SK-N-SH (cell line): ENCODE results near the gene NSRP1. TPM values are rescaled to one million over a fixed set of nuclear protein-coding genes. Genes with fewer than 3 reads are reported as not detected.

Source experiments
- CTCF ChIA-PET: fragments of 300-600, 350-600 bp; formaldehyde crosslinking; extraction: SDS; loops from one replicate; lab custom pipeline; 2021; lab: Yijun Ruan, JAX
- POLR2A ChIA-PET: fragments of 350-600 bp; sonication (Branson Sonifier 250); formaldehyde crosslinking; extraction: SDS; loops from one replicate; lab custom pipeline; 2020; ENCODE audit warnings: antibody characterized with exemption, inconsistent platforms; lab: Yijun Ruan, JAX
- DNase-seq: peaks from one replicate; pipeline ENCODE4 v3.0.0; 2012
- H2AFZ ChIP-seq: fragments of 200-600 bp; sonication (generic); 2 replicates; pipeline ENCODE4 v1.8.1; 2016; ENCODE audit warnings: antibody characterized with exemption, mild to moderate bottlenecking, low read depth
- H3F3A ChIP-seq: fragments of 200-600 bp; sonication (generic); replicated peaks from 2 replicates; pipeline ENCODE3; 2016; ENCODE audit warnings: antibody characterized with exemption, mild to moderate bottlenecking; ENCODE audit not compliant: insufficient read depth
- H3K27ac ChIP-seq, 2 experiments: fragments of 200-500 bp in 1 of 2; fragments of 200-600 bp in 1 of 2; sonication (Bioruptor generic) in 1 of 2; sonication (generic), shearing (Covaris generic) in 1 of 2; 2 replicates each; pipeline versions ENCODE4 v1.5.1 to v1.6.1; 2014 to 2016; ENCODE audit warnings: low read depth in 2 of 2, inconsistent platforms in 1 of 2, low read length in 1 of 2, mild to moderate bottlenecking in 1 of 2, mixed read lengths in 1 of 2
- H3K27me3 ChIP-seq: fragments of 200-600 bp; sonication (generic), shearing (Covaris generic); 2 replicates; pipeline ENCODE4 v1.6.1; 2016; ENCODE audit warnings: mixed run types; ENCODE audit not compliant: insufficient read depth
- H3K36me3 ChIP-seq, 2 experiments: fragments of 200-500 bp in 1 of 2; fragments of 200-600 bp in 1 of 2; sonication (Bioruptor generic) in 1 of 2; sonication (generic) in 1 of 2; replicated peaks in 1 of 2; 2 replicates each; pipeline versions ENCODE3 to v1.5.1; 2014 to 2016; ENCODE audit warnings: low read length in 1 of 2, mild to moderate bottlenecking in 1 of 2; ENCODE audit not compliant: insufficient read depth in 2 of 2, control insufficient read depth in 1 of 2
- H3K4me1 ChIP-seq, 2 experiments: fragments of 200-500 bp in 1 of 2; fragments of 200-600 bp in 1 of 2; sonication (Bioruptor generic) in 1 of 2; sonication (generic), shearing (Covaris generic) in 1 of 2; 2 replicates each; pipeline versions ENCODE4 v1.5.1 to v1.6.1; 2014 to 2016; ENCODE audit warnings: low read depth in 1 of 2, low read length in 1 of 2, mixed run types in 1 of 2; ENCODE audit not compliant: insufficient read depth in 2 of 2, control insufficient read depth in 1 of 2
- H3K4me2 ChIP-seq: fragments of 200-600 bp; sonication (generic), shearing (Covaris generic); 2 replicates; pipeline ENCODE4 v1.6.1; 2017; ENCODE audit warnings: mixed run types
- H3K4me3 ChIP-seq, 2 experiments: fragments of 200-500 bp in 1 of 2; fragments of 200-600 bp in 1 of 2; sonication (Bioruptor generic) in 1 of 2; sonication (generic), shearing (Covaris generic) in 1 of 2; 2 replicates each; pipeline versions ENCODE4 v1.5.1 to v1.8.1; 2014 to 2016; ENCODE audit warnings: low read depth in 2 of 2, inconsistent platforms in 1 of 2, low read length in 1 of 2, mild to moderate bottlenecking in 1 of 2, mixed read lengths in 1 of 2, moderate library complexity in 1 of 2
- H3K79me2 ChIP-seq: fragments of 200-600 bp; sonication (generic); 2 replicates; pipeline ENCODE4 v1.8.1; 2017; ENCODE audit warnings: mild to moderate bottlenecking; ENCODE audit not compliant: insufficient read depth
- H3K9ac ChIP-seq: fragments of 200-600 bp; sonication (generic); 2 replicates; pipeline ENCODE4 v1.6.1; 2017; ENCODE audit warnings: mixed run types
- H3K9me2 ChIP-seq: fragments of 200-600 bp; sonication (generic); 2 replicates; pipeline ENCODE4 v1.6.1; 2017; ENCODE audit warnings: mixed run types
- H3K9me3 ChIP-seq: fragments of 200-600 bp; sonication (generic); 2 replicates; pipeline ENCODE4 v1.6.1; 2017; ENCODE audit warnings: mixed run types, mild to moderate bottlenecking, moderate library complexity
- H4K20me1 ChIP-seq: fragments of 200-600 bp; sonication (generic); 2 replicates; pipeline ENCODE4 v1.6.1; 2017; ENCODE audit warnings: mild to moderate bottlenecking, mixed run types; ENCODE audit not compliant: insufficient read depth
- CHD2 ChIP-seq: fragments of 150-350 bp; IDR thresholded peaks from 2 replicates; pipeline ENCODE4 v1.6.1; 2018; ENCODE audit warnings: low read length; ENCODE audit not compliant: partially characterized antibody
- EP300 ChIP-seq, 2 experiments: IDR thresholded peaks; 2 replicates each; pipeline versions ENCODE4 v1.4.0 to v1.6.1; 2012; ENCODE audit warnings: borderline replicate concordance in 1 of 2, low read depth in 1 of 2, low read length in 1 of 2
- FOXM1 ChIP-seq: IDR thresholded peaks from 2 replicates; pipeline ENCODE4 v1.4.0; 2012; ENCODE audit warnings: low read depth, mild to moderate bottlenecking
- JUND ChIP-seq: IDR thresholded peaks from 2 replicates; pipeline ENCODE4 v1.4.0; 2012
- NRF1 ChIP-seq: IDR thresholded peaks from 2 replicates; pipeline ENCODE4 v1.6.1; 2012; ENCODE audit warnings: low read depth, mild to moderate bottlenecking, low read length
- RAD21 ChIP-seq: IDR thresholded peaks from 2 replicates; pipeline ENCODE4 v1.6.1; 2012; ENCODE audit warnings: mild to moderate bottlenecking, low read length
- RCOR1 ChIP-seq: fragments of 150-350 bp; IDR thresholded peaks from 2 replicates; pipeline ENCODE4 v1.6.1; 2017; ENCODE audit warnings: antibody characterized with exemption, low read length
- RFX5 ChIP-seq: IDR thresholded peaks from 2 replicates; pipeline ENCODE4 v1.6.1; 2012; ENCODE audit warnings: mild to moderate bottlenecking, improper control_type of control experiment, low read length
- SIN3A ChIP-seq: IDR thresholded peaks from 2 replicates; pipeline ENCODE4 v1.6.1; 2012; ENCODE audit warnings: low read depth, mild to moderate bottlenecking, low read length, moderate library complexity, borderline replicate concordance
- SMC3 ChIP-seq: IDR thresholded peaks from 2 replicates; pipeline ENCODE4 v1.6.1; 2012; ENCODE audit warnings: low read depth, low read length, improper control_type of control experiment
- whole genome bisulfite sequencing: methylation state at CpG from one replicate; pipeline ENCODE4 v1.1.6; 2017; ENCODE audit warnings: low lambda C conversion rate; 5-methylcytosine and 5-hydroxymethylcytosine counted together
- polyA plus RNA-seq, 3 experiments: library from polyadenylated mRNA; depleted of rRNA; stranded (reverse); fragments of >200 nt; gene quantifications; 2 replicates each; pipeline ENCODE4 v1.2.3, GENCODE V29; 2012
- TF ChIP-seq, protein P1 (sequence below): fragments of 200-600 bp; sonication (generic); IDR thresholded peaks from 2 replicates; pipeline ENCODE4 v1.6.1; 2017; ENCODE audit warnings: antibody characterized with exemption, mild to moderate bottlenecking, moderate library complexity
- TF ChIP-seq, protein P2 (sequence below): IDR thresholded peaks from 2 replicates; pipeline ENCODE4 v1.4.0; 2012; ENCODE audit warnings: low read depth, borderline replicate concordance
- TF ChIP-seq, protein P3 (sequence below): fragments of 150-350 bp; IDR thresholded peaks from 2 replicates; pipeline ENCODE4 v1.6.1; 2016; ENCODE audit warnings: mild to moderate bottlenecking, low read depth, low read length

NSRP1 gene
- polyA plus RNA-seq, 1 of the 3 experiments (the other 2 are of a cell fraction): 10.8 TPM

GRCh38 chr17:30092886-30093285 lies 23.7 kb upstream of the NSRP1 start:
- H3K4me3 ChIP-seq: no peak overlapping the region
- H3K4me1 ChIP-seq: peaks cover 0 to 31% of the 10 kb centered on the region in 2 experiments; a peak in 2 of 4 replicates
- DNase-seq: no peak
- H3K9me3 ChIP-seq: no peaks in the 10 kb centered on the region
- no peak overlapping the region for H3K4me2 ChIP-seq
- no peaks in the 10 kb centered on the region for H3K27me3 ChIP-seq
- peaks cover 25% of the 10 kb centered on the region for H3F3A ChIP-seq
- no peaks in the 10 kb centered on the region for H3K79me2 ChIP-seq
- no peak for TF ChIP-seq EP300 (IDR thresholded peaks at IDR 0.05; ENCODE audit: borderline replicate concordance in 1 of 2, low read depth in 1 of 2, low read length in 1 of 2)
- TF ChIP-seq NRF1: no peak
- TF ChIP-seq, protein P1, sequence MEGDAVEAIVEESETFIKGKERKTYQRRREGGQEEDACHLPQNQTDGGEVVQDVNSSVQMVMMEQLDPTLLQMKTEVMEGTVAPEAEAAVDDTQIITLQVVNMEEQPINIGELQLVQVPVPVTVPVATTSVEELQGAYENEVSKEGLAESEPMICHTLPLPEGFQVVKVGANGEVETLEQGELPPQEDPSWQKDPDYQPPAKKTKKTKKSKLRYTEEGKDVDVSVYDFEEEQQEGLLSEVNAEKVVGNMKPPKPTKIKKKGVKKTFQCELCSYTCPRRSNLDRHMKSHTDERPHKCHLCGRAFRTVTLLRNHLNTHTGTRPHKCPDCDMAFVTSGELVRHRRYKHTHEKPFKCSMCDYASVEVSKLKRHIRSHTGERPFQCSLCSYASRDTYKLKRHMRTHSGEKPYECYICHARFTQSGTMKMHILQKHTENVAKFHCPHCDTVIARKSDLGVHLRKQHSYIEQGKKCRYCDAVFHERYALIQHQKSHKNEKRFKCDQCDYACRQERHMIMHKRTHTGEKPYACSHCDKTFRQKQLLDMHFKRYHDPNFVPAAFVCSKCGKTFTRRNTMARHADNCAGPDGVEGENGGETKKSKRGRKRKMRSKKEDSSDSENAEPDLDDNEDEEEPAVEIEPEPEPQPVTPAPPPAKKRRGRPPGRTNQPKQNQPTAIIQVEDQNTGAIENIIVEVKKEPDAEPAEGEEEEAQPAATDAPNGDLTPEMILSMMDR: no peak
- TF ChIP-seq, protein P2, sequence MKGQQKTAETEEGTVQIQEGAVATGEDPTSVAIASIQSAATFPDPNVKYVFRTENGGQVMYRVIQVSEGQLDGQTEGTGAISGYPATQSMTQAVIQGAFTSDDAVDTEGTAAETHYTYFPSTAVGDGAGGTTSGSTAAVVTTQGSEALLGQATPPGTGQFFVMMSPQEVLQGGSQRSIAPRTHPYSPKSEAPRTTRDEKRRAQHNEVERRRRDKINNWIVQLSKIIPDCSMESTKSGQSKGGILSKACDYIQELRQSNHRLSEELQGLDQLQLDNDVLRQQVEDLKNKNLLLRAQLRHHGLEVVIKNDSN: no peak
- no peak for TF ChIP-seq JUND
- TF ChIP-seq RFX5: no peak
- no peak for TF ChIP-seq SMC3
- no peak for TF ChIP-seq RCOR1
- TF ChIP-seq FOXM1: no peak
- TF ChIP-seq, protein P3, sequence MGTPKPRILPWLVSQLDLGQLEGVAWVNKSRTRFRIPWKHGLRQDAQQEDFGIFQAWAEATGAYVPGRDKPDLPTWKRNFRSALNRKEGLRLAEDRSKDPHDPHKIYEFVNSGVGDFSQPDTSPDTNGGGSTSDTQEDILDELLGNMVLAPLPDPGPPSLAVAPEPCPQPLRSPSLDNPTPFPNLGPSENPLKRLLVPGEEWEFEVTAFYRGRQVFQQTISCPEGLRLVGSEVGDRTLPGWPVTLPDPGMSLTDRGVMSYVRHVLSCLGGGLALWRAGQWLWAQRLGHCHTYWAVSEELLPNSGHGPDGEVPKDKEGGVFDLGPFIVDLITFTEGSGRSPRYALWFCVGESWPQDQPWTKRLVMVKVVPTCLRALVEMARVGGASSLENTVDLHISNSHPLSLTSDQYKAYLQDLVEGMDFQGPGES: no peak
- H4K20me1 ChIP-seq: no peaks in the 10 kb centered on the region
- H3K27ac ChIP-seq: no peak overlapping the region
- 0 out of 2 replicates have a peak overlapping the region, but pooled peaks have one; percentile 78 for H2AFZ ChIP-seq
- no peak overlapping the region for H3K9ac ChIP-seq
- ChIA-PET POLR2A (no interaction called here), CTCF (interaction anchor here (0.6 to 6.8 kb wide), 84 partner anchors 11 to 969 kb away, joined by 3 to 81 read pairs (median 4); partner anchors contain the start of genes EFCAB5, MYO18A and SSH2)
- no peaks in the 10 kb centered on the region for H3K36me3 ChIP-seq
- H3K9me2 ChIP-seq: no peaks in the 10 kb centered on the region

DNA sequence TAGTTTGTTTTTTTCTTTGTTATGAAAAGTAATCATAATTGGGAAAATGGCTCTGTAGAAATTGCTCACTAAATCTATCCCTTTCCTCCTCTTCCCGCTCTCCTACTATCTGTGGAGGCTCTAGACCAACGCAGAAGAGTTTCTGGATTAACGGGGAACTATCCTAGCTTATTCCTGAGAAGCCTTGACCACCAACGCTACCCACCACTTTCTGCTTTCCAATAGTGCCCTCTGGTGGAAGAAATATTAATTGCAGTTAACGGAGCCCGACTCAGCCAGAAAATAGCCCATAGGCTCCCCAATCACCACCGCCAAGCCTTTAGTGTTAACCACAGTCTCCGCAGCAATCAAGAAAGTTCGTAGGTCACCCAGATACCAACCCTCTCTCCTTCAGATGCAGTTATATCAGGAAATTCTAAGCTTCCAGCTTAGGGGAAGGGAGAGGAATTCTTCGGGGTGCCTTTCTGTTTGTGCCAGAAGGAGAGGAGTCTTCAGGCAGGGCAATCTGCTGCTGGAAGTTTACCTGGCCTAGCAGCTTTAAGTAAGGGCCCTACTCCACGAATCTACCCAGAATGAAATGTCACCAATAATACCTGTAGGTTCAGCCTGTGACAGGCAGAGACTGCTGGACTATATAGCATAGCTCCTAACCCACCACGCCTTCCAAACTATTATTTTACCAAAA lies 23.0 kb upstream of the NSRP1 start:
- Histone ChIP-seq H3K27ac (no peak overlapping the region), H3K9me2 (no peaks in the 10 kb centered on the region), H3F3A (peaks cover 25% of the 10 kb centered on the region), H3K79me2 (no peaks in the 10 kb centered on the region), H3K36me3 (no peaks in the 10 kb centered on the region), H3K27me3 (no peaks in the 10 kb centered on the region), H3K9ac (no peak overlapping the region), H2AFZ (peak overlapping the region; percentile 78), H3K4me3 (peak overlapping the region in 1 of 2 experiments; percentile 30; a peak in 1 of 4 replicates), H3K9me3 (no peaks in the 10 kb centered on the region), H3K4me2 (no peak overlapping the region), H4K20me1 (no peaks in the 10 kb centered on the region), H3K4me1 (peaks cover 0 to 31% of the 10 kb centered on the region in 2 experiments; a peak in 2 of 4 replicates)
- DNase-seq: peak; percentile 76
- CTCF ChIA-PET: interaction anchor here (0.6 to 6.8 kb wide), 84 partner anchors 12 to 969 kb away, joined by 3 to 81 read pairs (median 4); partner anchors contain the start of genes EFCAB5, MYO18A and SSH2
- POLR2A ChIA-PET: no interaction called here
- 15% methylated on average over 12 of the region's 12 CpGs for WGBS
- TF ChIP-seq, protein P1: peak; percentile 85
- TF ChIP-seq SIN3A (no peak), CHD2 (peak; percentile 39), RAD21 (peak; percentile 94), JUND (no peak), SMC3 (peak; percentile 75)
